Left ventricle myocardium superior (tissue), 1 donor: ENCODE data around the gene CEP68. TPM values are rescaled to one million over a fixed set of nuclear protein-coding genes. Genes with fewer than 3 reads are reported as not detected.
"Not testable (repeated sequence)": the region's sequence is repeated elsewhere in the genome, so short reads cannot be mapped to it uniquely, and the experiment has no call there.

Experiments
- ATAC-seq: fragments of 200-7000 bp; cut with Tn5 transposase; one replicate; pipeline ENCODE4 v1.9.1; 2020; ENCODE audit warnings: mild to moderate bottlenecking, moderate library complexity
- DNase-seq: peaks from one replicate; pipeline ENCODE4 v3.0.0-alpha.2; 2020
- intact Hi-C: fragments of 100-400 bp; cut with micrococcal nuclease; formaldehyde crosslinking; loops from one replicate; pipeline ENCODE4 v1.11.0; 2022
- total RNA-seq: library from RNA; stranded (reverse); fragmentation: NEBNext Ultra II Directional; extraction: Animal tissue kit (Norgen Biotek cat#: 25700); gene quantifications from one replicate; pipeline ENCODE4 v1.2.1, GENCODE V29; 2021
- donor health status: DM: no; HTN: yes; CAD: no; lungs with severe emphysema.

The CEP68 gene
- total RNA-seq, 1 donor from 2014 or later, result 19.5 TPM

DNA sequence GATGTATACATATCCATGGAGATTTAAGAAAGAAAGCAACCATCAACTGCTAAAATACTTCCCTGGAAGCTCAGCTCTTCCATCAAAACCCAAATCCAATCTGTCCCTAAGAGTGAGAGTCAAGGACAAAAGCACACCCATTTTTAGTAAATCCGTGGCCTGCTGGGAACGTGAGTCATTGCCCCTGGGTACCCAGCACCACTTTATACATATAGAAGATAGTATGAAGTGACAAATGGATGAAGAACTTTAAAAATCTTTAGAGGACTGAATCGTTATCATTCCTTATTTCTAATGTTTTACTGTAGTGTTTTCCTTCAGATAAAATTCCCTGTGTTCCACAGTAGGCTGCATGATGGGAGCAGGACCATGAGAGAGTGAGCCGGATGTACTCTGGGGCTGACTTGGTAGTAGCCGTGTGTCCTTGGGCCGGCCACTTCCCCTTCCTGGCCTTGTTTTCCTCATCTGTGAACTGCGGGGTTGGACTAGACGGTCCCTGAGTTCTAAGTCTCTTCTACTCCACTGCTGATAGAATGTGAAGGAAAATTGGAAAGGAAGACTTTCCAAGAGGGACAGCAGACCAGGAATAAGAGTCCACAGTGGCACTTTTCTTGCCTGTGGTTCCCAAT lies 28.5 kb upstream of the CEP68 start:
- intact Hi-C loops, result no loop called here
- ATAC-seq (peak; percentile 31), DNase-seq (no peak)

DNA sequence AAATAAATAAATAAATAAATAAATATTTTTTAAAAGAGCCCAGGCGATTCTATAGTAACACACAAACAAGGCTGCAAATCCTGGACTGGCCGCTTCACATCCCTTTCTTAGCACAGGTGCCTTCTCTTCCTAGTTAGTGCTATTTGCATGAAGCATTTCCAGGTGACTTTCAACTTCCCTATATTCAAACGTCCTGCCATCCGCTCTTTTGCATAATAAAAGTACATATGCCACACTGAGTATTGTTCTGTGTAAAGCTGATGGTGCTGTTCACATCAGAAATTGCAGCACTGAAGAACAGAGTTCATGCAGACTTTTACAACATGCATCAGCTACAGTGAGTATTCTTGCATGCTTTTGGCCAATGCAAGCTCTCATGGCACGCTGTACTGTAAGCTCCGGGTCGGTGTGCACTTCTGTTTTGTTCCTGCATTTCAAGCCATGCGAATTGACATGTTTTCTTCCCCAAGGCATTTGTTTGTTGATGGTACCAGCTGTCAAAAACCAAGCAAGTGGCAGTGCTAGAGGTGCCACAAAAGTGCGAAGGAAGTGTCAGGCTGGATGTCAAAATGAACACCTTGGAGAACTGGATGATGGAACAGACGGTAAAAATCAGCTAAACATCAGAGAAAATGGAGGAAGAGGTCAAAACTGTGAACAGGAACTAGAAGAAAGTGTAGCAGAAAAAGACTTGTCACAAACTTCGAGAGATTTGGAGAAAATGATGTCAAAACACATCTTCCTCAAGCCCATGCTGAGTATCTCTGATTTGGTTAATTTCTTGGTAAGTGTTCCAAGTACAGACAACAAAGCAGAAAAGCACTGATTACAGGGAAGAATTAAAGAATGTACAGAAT lies 25.5 kb upstream of the CEP68 start:
- ATAC-seq, result no peak
- intact Hi-C loops, result no loop called here
- DNase-seq, result no peak

DNA sequence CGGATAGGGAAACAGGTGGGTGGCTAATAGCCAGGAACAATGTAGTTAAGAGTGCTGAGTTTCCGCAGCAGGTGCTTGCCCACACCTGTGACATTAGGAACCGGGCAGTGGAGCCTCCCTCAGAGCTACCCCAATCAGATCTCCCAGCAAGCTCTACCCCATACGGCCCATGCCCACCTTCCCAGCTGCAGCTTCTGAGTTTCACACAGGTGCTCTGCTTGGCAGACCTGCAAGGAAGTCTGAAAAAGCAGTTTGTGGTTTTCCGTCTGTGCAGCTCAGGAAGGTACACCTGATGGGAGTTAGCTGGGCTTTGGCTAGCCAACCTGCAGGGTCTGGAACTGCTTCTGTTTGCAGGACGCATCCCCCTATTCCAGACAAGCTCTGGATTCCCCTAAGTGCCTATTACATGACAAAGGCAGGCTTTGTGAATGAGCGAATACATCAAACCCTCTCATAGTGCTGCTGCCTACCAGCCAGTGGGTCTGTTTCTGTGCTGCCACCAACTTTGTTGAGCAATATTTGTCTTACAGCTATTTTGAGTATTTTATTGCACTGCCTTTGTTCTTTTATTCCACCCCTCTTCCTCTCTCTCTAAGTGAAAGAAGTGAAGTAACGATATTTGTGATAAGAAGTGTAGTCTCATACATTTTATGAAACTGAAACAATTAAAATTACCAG lies 24.7 kb upstream of the CEP68 start:
- intact Hi-C loops, result no loop called here
- no peak for ATAC-seq

DNA sequence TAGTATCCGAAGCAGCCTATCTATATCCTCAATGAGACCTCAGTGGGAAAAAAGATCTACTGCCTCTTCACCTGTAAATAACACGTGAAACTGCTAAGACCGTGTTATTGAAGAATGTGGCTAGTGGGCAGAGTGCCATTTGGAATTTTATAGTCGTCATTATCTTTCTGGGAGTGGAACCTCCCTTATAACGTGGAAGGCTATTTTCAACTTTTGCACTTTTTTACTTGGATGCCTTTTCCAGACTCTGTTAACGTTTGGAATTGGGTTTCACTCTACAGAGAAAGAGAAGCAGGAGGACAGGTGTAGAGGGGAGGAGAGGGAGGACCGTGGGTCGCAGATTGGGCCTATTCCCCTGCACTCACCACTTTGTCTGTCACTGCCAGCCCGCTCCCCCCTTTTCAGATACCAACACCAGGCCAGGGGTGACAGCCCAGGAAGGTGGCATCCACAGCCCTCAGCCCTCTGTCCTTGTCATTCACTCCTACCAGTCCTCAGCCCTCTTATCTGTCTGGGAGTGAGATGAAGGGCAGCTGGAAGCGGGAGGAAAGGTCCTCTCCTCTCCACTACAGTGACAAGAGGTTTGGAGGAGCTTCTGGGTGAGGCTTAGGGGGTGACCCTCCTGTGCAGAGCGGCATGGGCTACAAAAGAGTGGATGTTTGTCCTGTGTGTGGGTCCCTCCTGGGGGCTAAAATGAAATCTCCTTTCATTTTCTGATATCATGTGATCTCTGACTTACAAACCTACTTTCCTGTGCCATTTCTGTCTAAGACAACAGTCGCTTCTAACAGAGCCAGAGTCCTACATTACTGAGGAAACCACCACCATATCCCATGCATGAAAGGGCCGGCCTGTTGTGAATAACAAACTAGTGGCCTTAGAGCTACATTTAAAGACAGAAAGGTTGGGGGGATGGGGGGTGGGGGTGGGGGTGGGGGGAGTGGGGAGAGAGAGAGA lies 23.9 kb upstream of the CEP68 start:
- ATAC-seq (peak; percentile 72), DNase-seq (no peak)
- intact Hi-C loops, result no loop called here

More for the DNA sequence above, 24.7 kb upstream of the CEP68 start:
- DNase-seq, result no peak

DNA sequence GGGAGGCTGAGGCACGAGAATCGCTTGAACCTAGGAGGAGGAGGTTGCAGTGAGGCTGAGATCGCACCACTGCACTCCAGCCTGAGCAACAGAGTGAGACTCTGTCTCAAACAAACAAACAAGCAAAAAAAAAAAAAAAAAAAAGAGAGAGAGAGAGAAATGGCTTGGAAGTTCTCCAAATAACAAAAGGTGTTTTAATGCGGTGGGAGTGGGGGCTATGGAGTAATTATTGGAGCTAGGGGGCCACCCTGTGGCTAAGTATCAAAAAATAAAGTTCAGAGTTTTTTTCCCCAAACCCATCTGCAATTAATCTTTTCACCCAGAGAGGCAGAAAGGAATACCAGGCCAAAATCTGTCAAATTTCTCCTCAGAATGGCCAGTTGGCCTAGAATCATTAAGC lies 23.0 kb upstream of the CEP68 start:
- no peak for ATAC-seq
- intact Hi-C loops, result no loop called here
- no peak for DNase-seq

DNA sequence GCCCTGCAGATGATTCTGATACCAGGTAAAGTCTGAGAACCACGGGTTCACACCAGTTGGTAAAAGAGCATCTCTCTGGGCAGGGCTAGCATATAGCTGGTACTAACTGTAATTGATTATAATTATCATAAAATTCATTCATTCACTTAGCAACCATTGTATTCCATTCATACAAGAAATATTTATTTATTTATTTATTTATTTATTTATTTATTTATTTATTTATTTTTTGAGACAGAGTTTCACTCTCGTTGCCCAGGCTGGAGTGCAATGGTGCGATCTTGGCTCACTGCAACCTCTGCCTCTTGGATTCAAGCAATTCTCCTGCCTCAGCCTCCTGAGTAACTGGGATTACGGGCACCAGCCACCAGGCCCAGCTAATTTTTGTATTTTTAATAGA lies 22.5 kb upstream of the CEP68 start:
- ATAC-seq, intact Hi-C loops, DNase-seq: not testable (repeated sequence)

DNA sequence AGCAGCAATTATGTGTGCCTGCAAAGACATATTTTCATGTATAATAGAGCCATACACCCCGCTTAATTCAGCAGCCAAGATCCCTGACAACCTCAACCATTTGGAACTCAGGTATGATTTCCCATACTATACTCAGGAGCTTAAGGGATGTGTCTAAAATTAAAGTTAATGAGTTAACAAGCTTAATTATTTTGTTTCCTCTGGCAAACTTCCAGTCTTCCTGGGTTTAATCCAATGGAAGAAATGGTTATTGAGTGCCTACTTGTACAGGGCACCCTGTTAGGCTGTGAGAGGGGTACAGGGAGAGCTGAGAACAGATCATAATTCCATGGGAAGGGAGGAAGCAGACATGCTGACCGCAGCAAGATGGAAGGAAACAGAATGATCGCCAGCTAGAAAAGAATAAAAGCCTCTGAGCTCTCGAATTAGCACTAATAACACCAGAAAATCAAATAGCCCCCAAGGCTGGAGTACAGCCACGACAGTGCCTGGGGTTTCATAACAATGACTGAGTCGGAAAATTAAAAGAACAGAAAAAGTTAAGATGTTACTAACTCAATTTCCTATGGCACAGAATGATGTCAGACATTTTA lies 20.8 kb upstream of the CEP68 start:
- ATAC-seq (no peak), DNase-seq (no peak)
- intact Hi-C loops, result no loop called here

DNA sequence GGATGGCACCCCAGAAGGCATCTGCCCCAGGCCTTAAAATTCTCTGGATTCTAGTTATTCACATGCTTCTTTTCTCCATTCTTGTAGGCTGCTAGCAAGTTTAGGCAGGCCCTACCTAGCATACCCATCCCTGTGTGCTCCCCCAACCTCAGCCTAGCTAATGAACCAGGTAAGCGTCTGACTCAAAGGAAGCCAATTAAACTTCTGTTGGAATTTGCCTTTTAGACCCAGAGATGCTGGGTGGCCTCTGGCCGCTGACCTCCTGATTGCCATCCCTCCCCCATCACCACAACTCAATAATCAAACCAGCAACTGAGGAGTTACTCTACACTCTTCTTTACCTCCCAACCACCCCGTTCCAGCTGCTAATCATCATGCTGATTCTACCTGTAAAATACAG lies 19.0 kb upstream of the CEP68 start:
- DNase-seq, result no peak
- intact Hi-C loops, result no loop called here
- no peak for ATAC-seq

DNA sequence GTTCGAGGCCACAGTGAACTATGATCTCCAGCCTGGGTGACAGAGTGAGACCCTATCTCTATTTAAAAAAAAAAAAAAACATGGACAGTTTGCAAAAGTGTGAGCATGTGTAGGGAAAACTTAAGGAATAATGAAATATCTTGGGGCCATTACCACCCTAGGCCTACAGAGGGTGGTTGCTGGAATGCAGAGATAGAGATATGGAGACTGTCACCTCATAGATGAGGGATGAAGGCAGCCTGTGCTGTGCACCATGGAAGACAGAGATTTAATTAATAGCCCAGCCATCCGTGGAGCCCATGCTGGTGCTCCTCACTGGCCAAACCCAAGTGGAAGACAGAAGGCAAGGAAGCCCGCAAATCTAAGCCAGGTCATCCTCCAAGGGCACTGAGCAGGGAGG lies 16.6 kb upstream of the CEP68 start:
- ATAC-seq (no peak), DNase-seq (no peak)
- intact Hi-C loops, result no loop called here

DNA sequence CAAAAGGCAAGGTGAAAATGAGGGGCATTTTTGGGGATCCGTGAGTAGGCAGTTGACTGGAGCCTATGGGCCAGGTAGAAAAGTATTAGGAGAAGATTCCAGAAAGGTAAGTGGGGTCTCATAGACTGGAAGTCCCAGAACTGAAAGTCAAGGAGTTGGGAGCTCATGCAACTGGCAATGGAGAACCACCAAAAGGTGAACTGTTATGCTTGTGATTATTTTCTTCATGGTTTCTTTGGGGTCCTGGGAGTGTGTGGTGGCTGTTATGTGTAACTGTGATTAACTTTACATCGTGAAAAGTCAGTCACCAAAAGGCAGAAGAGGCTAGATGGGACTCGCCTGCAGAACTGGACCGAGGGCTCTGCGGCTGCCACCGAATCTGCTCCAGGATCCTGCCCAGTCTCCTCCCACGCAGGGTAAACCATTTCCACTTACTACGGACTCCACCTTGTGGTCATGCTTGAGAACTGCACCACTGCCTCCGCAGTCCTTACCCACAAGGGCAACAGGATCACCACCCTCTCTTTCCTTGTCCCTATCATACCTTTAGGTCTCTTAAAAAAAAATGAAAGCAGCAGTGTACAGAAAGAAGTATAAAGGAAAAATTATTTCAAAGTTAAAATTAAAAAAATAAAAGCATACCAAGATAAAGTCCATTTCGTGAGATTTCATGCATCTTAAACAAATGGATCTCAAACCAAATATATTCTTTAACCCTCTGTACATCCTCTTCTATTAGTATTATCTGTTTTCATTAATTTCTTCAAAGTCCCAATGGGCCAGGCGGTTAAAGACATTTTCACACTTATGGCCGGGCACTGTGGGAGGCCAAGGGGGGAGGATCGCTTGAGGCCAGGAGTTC lies 15.6 kb upstream of the CEP68 start:
- DNase-seq (peak; percentile 85), ATAC-seq (peak; percentile 98)
- intact Hi-C loops, result no loop called here

DNA sequence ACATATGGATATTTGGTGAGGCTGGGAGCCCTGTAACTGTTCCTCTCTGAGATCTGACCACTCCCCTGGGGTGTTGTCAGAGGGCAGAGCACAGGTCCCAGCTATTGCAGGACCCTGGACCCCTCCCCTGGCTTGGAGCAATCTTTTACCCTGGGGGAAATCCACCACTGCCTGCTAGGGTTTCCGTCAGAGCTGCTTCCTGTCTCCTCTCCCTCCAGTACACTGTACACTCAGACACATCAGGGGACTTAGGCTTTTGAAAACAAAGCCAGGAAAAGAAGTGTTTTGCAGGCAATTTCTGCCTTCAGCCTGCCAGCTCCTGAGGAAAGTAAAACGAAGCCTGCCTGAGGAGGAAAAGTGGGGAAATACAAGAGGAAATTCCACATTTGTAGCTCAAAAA lies 13.2 kb upstream of the CEP68 start:
- intact Hi-C loops, result no loop called here
- ATAC-seq, result no peak
- DNase-seq, result no peak

DNA sequence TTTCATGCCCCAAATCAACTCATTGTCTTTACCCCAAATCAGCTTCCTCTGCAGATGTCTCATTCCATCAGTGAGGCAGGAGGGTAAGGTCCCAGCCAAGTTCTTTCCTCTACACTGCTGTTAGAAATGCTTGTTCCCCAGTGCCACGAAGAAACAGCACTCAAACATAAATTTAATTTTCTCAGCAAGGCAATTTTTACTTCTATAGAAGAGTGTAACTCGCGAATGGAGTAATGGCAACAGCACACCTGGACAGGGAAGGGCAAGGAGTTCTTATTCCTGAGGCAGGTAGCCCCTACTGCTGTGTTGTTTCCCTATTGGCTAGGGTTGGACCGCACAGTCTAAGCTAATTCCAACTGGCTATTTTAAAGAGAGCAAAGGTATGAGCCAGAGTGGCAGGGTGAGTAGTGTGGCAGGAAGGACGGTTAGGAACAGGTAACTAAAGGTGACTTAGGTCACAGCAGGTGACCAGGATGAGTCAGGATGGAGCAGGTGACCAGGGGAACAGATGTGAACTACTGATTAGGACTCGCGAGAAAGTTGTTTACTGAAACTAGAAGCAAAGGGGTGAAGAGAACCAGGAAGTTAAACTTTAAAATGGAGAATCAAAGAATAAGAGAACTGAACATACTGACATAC lies 12.0 kb upstream of the CEP68 start:
- intact Hi-C loops, result loop anchor here (2.0 kb wide), 1 partner anchor 125 kb away; no protein-coding TSS in a partner anchor

DNA sequence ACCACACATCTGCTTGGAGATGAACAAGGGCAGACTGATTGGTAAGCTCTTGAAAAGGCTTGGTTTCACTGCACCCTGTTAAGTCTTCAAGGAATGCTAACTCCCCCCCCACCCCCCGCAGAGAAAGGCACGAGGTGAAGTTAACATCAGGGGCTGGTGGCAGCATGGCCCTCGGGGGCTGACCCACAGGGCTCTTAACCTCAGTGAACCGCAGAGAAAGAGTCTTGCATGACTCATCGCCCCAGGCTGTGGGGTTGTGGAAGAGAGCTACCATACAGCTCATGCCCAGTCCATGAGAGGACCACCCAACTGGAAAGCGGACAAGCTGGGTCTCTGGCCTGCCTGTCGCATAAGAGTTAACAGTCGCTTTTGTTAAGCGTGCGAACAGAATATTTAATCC lies 10.6 kb upstream of the CEP68 start:
- DNase-seq, result no peak
- intact Hi-C loops, result loop anchor here (2.0 kb wide), 1 partner anchor 127 kb away; no protein-coding TSS in a partner anchor
- ATAC-seq, result no peak

More for the DNA sequence above, 12.0 kb upstream of the CEP68 start:
- DNase-seq (no peak), ATAC-seq (no peak)

DNA sequence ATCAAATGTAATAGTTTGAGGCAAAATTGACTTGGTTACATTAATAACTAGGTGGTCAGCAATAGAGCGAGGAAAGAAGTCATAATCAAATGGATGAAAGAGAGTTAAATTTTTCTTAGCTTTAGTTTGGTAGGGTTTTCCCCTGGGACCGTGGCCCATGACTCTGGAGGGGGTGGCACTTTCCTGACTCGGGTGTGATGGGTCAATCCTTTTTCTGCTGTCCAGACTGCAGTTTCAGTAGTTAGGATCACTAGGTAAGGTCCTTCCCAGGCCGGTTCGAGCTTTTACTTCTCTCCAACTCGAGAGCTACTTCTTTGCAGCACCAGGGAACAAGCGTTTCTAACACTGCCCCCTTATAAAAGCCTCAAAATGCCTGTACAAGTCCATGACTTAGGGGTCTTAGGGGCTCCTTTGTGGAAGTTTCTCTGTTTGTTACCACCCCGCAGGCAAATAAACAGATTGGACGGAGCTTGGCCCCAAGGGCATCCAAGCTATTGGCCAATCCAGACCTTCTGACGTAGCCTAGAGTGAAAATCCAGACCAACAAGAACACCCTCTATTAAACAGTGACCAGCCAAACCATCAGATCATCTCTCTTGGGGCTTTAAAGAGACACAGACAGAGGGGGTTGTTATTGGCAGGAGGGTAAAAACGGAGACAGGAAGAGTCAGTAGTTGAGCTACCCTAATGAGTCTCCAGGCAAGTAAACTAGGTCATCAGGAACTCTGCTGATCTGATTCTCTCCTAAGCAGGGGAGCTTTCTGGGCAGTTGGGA lies 9.4 kb upstream of the CEP68 start:
- DNase-seq, result no peak
- intact Hi-C loops, result no loop called here

DNA sequence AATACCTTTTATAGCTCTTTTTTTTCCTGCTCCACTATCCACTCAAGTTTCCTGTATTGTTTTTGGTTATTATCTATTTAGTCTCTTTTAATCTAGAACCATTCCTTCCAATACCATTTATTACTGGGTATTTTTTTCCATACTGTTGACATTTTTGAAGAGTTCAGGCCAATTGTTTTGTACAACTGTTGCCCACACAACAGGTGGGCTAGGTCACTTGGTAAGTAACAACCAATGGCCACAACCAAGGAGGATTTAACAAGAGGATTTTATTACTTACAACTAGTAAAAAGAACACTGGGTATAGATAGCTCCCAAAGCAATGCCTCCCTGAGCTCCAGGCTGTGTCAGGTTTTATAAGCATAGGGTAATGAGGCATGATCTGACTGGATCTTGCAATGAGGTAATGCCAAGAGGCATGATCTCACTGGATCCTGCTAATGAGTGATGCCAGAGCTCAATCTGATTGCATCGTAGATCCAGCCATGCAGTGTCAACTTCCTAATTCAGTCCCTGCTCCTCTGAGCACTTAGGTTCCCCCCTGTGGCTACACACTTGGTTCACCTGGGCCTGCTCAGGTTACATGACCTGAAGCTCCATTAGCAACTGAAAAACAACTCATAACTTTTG lies 7.1 kb upstream of the CEP68 start:
- DNase-seq (no peak), ATAC-seq (no peak)
- intact Hi-C loops, result no loop called here

More for the DNA sequence above, 9.4 kb upstream of the CEP68 start:
- peak; percentile 95 for ATAC-seq

DNA sequence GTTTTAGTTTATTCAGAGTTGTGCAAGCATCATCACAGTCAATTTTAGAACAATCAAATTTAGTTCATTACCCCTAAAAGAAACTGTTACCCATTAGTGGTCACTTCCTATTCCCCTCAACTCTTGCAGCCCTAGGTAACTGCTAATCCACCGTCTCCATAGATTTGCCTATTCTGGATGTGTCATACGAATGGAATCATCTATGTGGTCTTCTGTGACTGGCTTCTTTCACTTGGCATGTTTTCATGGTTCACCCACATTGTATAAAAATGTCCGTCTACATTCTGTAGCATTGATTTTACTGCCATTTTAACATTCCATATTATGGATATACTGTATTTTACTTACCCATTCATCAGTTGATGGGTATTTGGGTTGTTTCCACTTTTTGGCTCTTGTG lies 5.3 kb upstream of the CEP68 start:
- ATAC-seq (no peak), DNase-seq (no peak)
- intact Hi-C loops, result no loop called here
